Neural progenitor cell (in vitro differentiated cells): ENCODE results near the gene PRKAG2.

Experiments used
- CTCF ChIP-seq: fragments of 200-600 bp; sonication (generic); IDR thresholded peaks from 2 replicates; pipeline ENCODE4 v1.5.1; 2017; ENCODE audit warnings: antibody characterized with exemption, mild to moderate bottlenecking
- EZH2 ChIP-seq: fragments of 200-600 bp; sonication (generic); IDR thresholded peaks from 2 replicates; pipeline ENCODE4 v1.6.1; 2017; ENCODE audit warnings: antibody characterized with exemption, mild to moderate bottlenecking, moderate library complexity
- EZH2phosphoT487 ChIP-seq: fragments of 200-600 bp; sonication (generic); IDR thresholded peaks from 2 replicates; pipeline ENCODE4 v1.6.1; 2017; ENCODE audit warnings: antibody characterized with exemption

DNA sequence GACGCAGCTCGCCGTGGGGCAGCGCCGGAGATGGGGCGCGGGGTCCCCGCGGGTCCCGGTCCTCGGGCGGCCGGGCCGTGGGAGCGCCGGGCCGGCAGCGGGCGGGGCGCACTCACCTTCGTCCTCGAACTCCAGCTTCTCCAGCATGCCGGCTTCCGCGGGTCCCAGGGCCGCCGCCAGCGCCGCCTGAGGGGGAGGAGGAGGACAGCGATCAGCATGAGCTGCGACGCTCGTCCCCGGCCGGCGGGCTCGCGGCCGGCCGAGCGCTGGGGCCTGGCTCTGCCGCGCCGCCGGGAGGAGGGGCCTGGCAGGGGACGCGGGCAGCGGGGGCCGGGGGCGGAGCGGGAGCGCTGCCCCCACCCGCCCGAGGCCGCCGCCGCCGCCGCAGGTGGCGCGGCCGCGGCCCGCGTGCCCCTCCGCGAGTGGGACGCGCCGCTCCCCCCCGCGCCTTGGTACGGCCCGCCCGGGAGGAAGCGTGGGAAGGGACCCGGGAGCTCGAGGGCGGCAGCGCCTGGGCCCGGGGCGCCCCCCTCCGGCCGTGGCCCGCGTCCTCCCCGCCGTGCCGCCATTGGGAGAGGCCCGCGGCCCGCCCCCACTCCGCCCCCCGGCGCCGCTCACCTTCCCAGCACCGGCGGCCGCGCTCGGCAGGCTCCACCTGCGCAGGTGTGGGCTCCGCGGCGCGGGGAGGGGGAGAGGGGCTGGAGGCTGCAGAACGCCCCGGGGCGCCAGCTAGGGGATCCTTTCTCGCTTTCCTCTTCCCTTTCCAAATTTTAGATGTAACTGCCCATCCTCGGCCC, 244.8 kb downstream of the PRKAG2 start:
- TF ChIP-seq EZH2 (no peak), CTCF (peak; percentile 39), EZH2phosphoT487 (no peak)
